Muscle layer of colon (tissue), 2 donors: ENCODE measurements around the gene ATP5PF.
A peak's percentile ranks its signal among the peaks of the same experiment; 100 is the strongest.

Source experiments
- H3K27ac ChIP-seq: one replicate; pipeline ENCODE4 v1.7.0; 2013; ENCODE audit warnings: low read depth, mild to moderate bottlenecking, low read length, moderate library complexity
- H3K27me3 ChIP-seq, 2 donors: one replicate each; pipeline ENCODE4 v1.7.0; 2013; ENCODE audit warnings: low read length in 2 of 2, mild to moderate bottlenecking in 2 of 2; ENCODE audit not compliant: insufficient read depth in 2 of 2, control insufficient read depth in 1 of 2
- H3K36me3 ChIP-seq: one replicate; pipeline ENCODE4 v1.7.0; 2013; ENCODE audit warnings: mild to moderate bottlenecking, low read length; ENCODE audit not compliant: insufficient read depth
- H3K4me1 ChIP-seq: one replicate; pipeline ENCODE4 v1.7.0; 2013; ENCODE audit warnings: mild to moderate bottlenecking, low read length; ENCODE audit not compliant: insufficient read depth
- H3K4me3 ChIP-seq, 2 donors: one replicate each; pipeline ENCODE4 v1.7.0; 2013; ENCODE audit warnings: low read length in 2 of 2, low read depth in 1 of 2, mild to moderate bottlenecking in 1 of 2, moderate library complexity in 1 of 2
- H3K9ac ChIP-seq: one replicate; pipeline ENCODE4 v1.7.0; 2013; ENCODE audit warnings: low read length
- H3K9me3 ChIP-seq: one replicate; pipeline ENCODE4 v1.7.0; 2013; ENCODE audit warnings: mild to moderate bottlenecking, low read length
- donor health status: abdominal sarcoma.
- donor health status: Adenocarcinoma of cecum.

The ATP5PF gene

GRCh38 chr21:25752416-25752815 is 17.7 kb upstream of the ATP5PF start:
- Histone ChIP-seq H3K4me1 (no peaks in the 10 kb centered on the region), H3K4me3 (no peak overlapping the region), H3K9ac (no peak overlapping the region), H3K27me3 (no peaks in the 10 kb centered on the region), H3K9me3 (no peaks in the 10 kb centered on the region), H3K36me3 (peaks cover 22% of the 10 kb centered on the region), H3K27ac (no peak overlapping the region)

GRCh38 chr21:25750085-25750484 is 15.4 kb upstream of the ATP5PF start:
- H3K4me1 ChIP-seq, result no peaks in the 10 kb centered on the region
- H3K36me3 ChIP-seq, result peaks cover 22% of the 10 kb centered on the region
- no peaks in the 10 kb centered on the region for H3K9me3 ChIP-seq
- H3K27me3 ChIP-seq, result no peaks in the 10 kb centered on the region
- H3K4me3 ChIP-seq, result no peak overlapping the region
- no peak overlapping the region for H3K9ac ChIP-seq
- H3K27ac ChIP-seq, result no peak overlapping the region

- no peak overlapping the region for H3K4me3 ChIP-seq
- H3K27ac ChIP-seq, result no peak overlapping the region
- no peaks in the 10 kb centered on the region for H3K27me3 ChIP-seq
- H3K4me1 ChIP-seq, result no peaks in the 10 kb centered on the region
- H3K36me3 ChIP-seq, result peaks cover 7% of the 10 kb centered on the region
- no peaks in the 10 kb centered on the region for H3K9me3 ChIP-seq
- no peak overlapping the region for H3K9ac ChIP-seq
Observed at GRCh38 chr21:25744854-25745253, 10.2 kb upstream of the ATP5PF start.

- H3K36me3 ChIP-seq, result peaks cover 1% of the 10 kb centered on the region
- no peak overlapping the region for H3K27ac ChIP-seq
- no peaks in the 10 kb centered on the region for H3K27me3 ChIP-seq
- no peaks in the 10 kb centered on the region for H3K4me1 ChIP-seq
- H3K9me3 ChIP-seq, result no peaks in the 10 kb centered on the region
- H3K4me3 ChIP-seq, result no peak overlapping the region
- no peak overlapping the region for H3K9ac ChIP-seq
Observed at GRCh38 chr21:25742900-25743299, 8.2 kb upstream of the ATP5PF start.

- H3K9ac ChIP-seq, result no peak overlapping the region
- H3K27ac ChIP-seq, result no peak overlapping the region
- no peak overlapping the region for H3K4me3 ChIP-seq
- no peaks in the 10 kb centered on the region for H3K27me3 ChIP-seq
- H3K36me3 ChIP-seq, result no peaks in the 10 kb centered on the region
- H3K9me3 ChIP-seq, result no peaks in the 10 kb centered on the region
- H3K4me1 ChIP-seq, result peaks cover 17% of the 10 kb centered on the region
Observed at GRCh38 chr21:25737421-25737820, 2.7 kb upstream of the ATP5PF start.

GRCh38 chr21:25735646-25736597 is 1.2 kb upstream of the ATP5PF start:
- Histone ChIP-seq H3K4me3 (peak overlapping the region; percentile 78 to 94), H3K36me3 (no peaks in the 10 kb centered on the region), H3K27ac (peak overlapping the region; percentile 94), H3K9me3 (no peaks in the 10 kb centered on the region), H3K27me3 (no peaks in the 10 kb centered on the region), H3K9ac (peak overlapping the region; percentile 94), H3K4me1 (peaks cover 26% of the 10 kb centered on the region)

- Histone ChIP-seq H3K27ac (peak overlapping the region; percentile 94), H3K9ac (peak overlapping the region; percentile 97), H3K4me1 (peaks cover 26% of the 10 kb centered on the region), H3K36me3 (peaks cover 6% of the 10 kb centered on the region), H3K27me3 (no peaks in the 10 kb centered on the region), H3K9me3 (no peaks in the 10 kb centered on the region), H3K4me3 (peak overlapping the region; percentile 78 to 94)
Observed at GRCh38 chr21:25734654-25734903, 125 bp downstream of the ATP5PF start.

- peak overlapping the region; percentile 97 for H3K9ac ChIP-seq
- H3K27me3 ChIP-seq, result no peaks in the 10 kb centered on the region
- no peaks in the 10 kb centered on the region for H3K9me3 ChIP-seq
- H3K36me3 ChIP-seq, result peaks cover 11% of the 10 kb centered on the region
- H3K4me3 ChIP-seq, result peak overlapping the region; percentile 78 to 94
- peaks cover 26% of the 10 kb centered on the region for H3K4me1 ChIP-seq
- peak overlapping the region; percentile 94 for H3K27ac ChIP-seq
Observed at GRCh38 chr21:25733859-25734653, 648 bp downstream of the ATP5PF start.

GRCh38 chr21:25732091-25732760 is 2.5 kb downstream of the ATP5PF start:
- H3K36me3 ChIP-seq, result peaks cover 28% of the 10 kb centered on the region
- H3K4me1 ChIP-seq, result peaks cover 26% of the 10 kb centered on the region
- no peak overlapping the region for H3K27ac ChIP-seq
- H3K4me3 ChIP-seq, result no peak overlapping the region
- H3K9ac ChIP-seq, result no peak overlapping the region
- no peaks in the 10 kb centered on the region for H3K9me3 ChIP-seq
- H3K27me3 ChIP-seq, result no peaks in the 10 kb centered on the region

- Histone ChIP-seq H3K4me1 (no peaks in the 10 kb centered on the region), H3K27me3 (no peaks in the 10 kb centered on the region), H3K9ac (no peak overlapping the region), H3K9me3 (no peaks in the 10 kb centered on the region), H3K27ac (no peak overlapping the region), H3K36me3 (peaks cover 38% of the 10 kb centered on the region), H3K4me3 (no peak overlapping the region)
Observed at GRCh38 chr21:25722631-25723030, 12.1 kb downstream of the ATP5PF start.

- no peaks in the 10 kb centered on the region for H3K27me3 ChIP-seq
- no peak overlapping the region for H3K4me3 ChIP-seq
- no peaks in the 10 kb centered on the region for H3K9me3 ChIP-seq
- peaks cover 32% of the 10 kb centered on the region for H3K36me3 ChIP-seq
- no peaks in the 10 kb centered on the region for H3K4me1 ChIP-seq
- H3K27ac ChIP-seq, result no peak overlapping the region
- H3K9ac ChIP-seq, result no peak overlapping the region
Observed at GRCh38 chr21:25721987-25722386, 12.7 kb downstream of the ATP5PF start.
